WTC11 (cell line): ENCODE data around the gene GIPC3. TPM values are rescaled to one million over a fixed set of nuclear protein-coding genes. Genes with fewer than 3 reads are reported as not detected.

ENCODE experiments used
- ATAC-seq: fragments of 200-7000 bp; cut with Tn5 transposase; 2 replicates; pipeline ENCODE4 v1.10.0; 2021; ENCODE audit warnings: mild to moderate bottlenecking, moderate library complexity
- CTCF ChIA-PET: fragments of 300-600 bp; sonication (Branson Sonifier 250); formaldehyde crosslinking; loops from one replicate; lab custom pipeline; 2021; ENCODE audit warnings: antibody characterized with exemption; lab: Charles Lee
- POLR2A ChIA-PET: fragments of 350-600 bp; sonication (Branson Sonifier 250); formaldehyde crosslinking; loops from one replicate; lab custom pipeline; 2021; ENCODE audit warnings: antibody characterized with exemption; lab: Charles Lee
- DNase-seq: peaks from one replicate; pipeline ENCODE4 v3.0.0; 2021; ENCODE audit warnings: low spot score
- H3K27ac Mint-ChIP-seq: 2 replicates; pipeline ENCODE4 v1.8.0; 2021; ENCODE audit warnings: mixed read lengths
- H3K27me3 Mint-ChIP-seq: 2 replicates; pipeline ENCODE4 v1.8.0; 2021; ENCODE audit warnings: low read depth, mild to moderate bottlenecking, moderate library complexity, mixed read lengths
- H3K36me3 Mint-ChIP-seq: 2 replicates; pipeline ENCODE4 v1.8.0; 2021; ENCODE audit warnings: mixed read lengths
- H3K4me1 Mint-ChIP-seq: 2 replicates; pipeline ENCODE4 v1.8.0; 2022; ENCODE audit warnings: mixed read lengths
- H3K4me3 Mint-ChIP-seq: 2 replicates; pipeline ENCODE4 v1.8.0; 2021; ENCODE audit warnings: mild to moderate bottlenecking, moderate library complexity, mixed read lengths
- H3K9me3 Mint-ChIP-seq: 2 replicates; pipeline ENCODE4 v1.8.0; 2021; ENCODE audit warnings: mixed read lengths
- AR ChIP-seq: fragments of 250-450 bp; sonication (Bioruptor Pico); IDR thresholded peaks from 2 replicates; pipeline ENCODE4 v1.9.0; 2021; ENCODE audit warnings: mild to moderate bottlenecking
- ATF1 ChIP-seq: sonication (generic); formaldehyde crosslinking; IDR thresholded peaks from 2 replicates; pipeline ENCODE4 v1.8.1; 2023; ENCODE audit warnings: mild to moderate bottlenecking, moderate library complexity, missing genetic modification reagents
- ATF6 ChIP-seq: sonication (generic); formaldehyde crosslinking; IDR thresholded peaks from 2 replicates; pipeline ENCODE4 v1.8.1; 2023; ENCODE audit warnings: mild to moderate bottlenecking, missing genetic modification reagents
- CTCF ChIP-seq: fragments of 200-600 bp; IDR thresholded peaks from 2 replicates; pipeline ENCODE4 v1.8.0; 2022; ENCODE audit warnings: antibody characterized with exemption
- ELF4 ChIP-seq: sonication (generic); formaldehyde crosslinking; IDR thresholded peaks from 2 replicates; pipeline ENCODE4 v1.8.1; 2022; ENCODE audit warnings: low read depth, mild to moderate bottlenecking, moderate library complexity, missing genetic modification reagents
- ESRRA ChIP-seq: sonication (generic); formaldehyde crosslinking; IDR thresholded peaks from 2 replicates; pipeline ENCODE4 v1.8.1; 2022; ENCODE audit warnings: mild to moderate bottlenecking, missing genetic modification reagents, borderline replicate concordance
- FOXK1 ChIP-seq: sonication (generic); formaldehyde crosslinking; IDR thresholded peaks from 2 replicates; pipeline ENCODE4 v1.8.0; 2022; ENCODE audit warnings: mild to moderate bottlenecking, moderate library complexity, missing genetic modification reagents
- FOXP1 ChIP-seq: sonication (generic); formaldehyde crosslinking; IDR thresholded peaks from 2 replicates; pipeline ENCODE4 v1.8.0; 2022; ENCODE audit warnings: missing genetic modification reagents, mild to moderate bottlenecking, moderate library complexity, borderline replicate concordance
- FOXP4 ChIP-seq: sonication (generic); formaldehyde crosslinking; IDR thresholded peaks from 2 replicates; pipeline ENCODE4 v1.8.0; 2022; ENCODE audit warnings: mild to moderate bottlenecking, missing genetic modification reagents
- GABPB1 ChIP-seq: sonication (generic); formaldehyde crosslinking; IDR thresholded peaks from 2 replicates; pipeline ENCODE4 v1.8.1; 2023; ENCODE audit warnings: mild to moderate bottlenecking, missing genetic modification reagents
- GTF2I ChIP-seq: fragments of 250-450 bp; sonication (Bioruptor Pico); conservative IDR thresholded peaks from 2 replicates; pipeline ENCODE4 v1.4.0; 2021; ENCODE audit warnings: mild to moderate bottlenecking
- IRF2 ChIP-seq: sonication (generic); formaldehyde crosslinking; IDR thresholded peaks from 2 replicates; pipeline ENCODE4 v1.8.0; 2022; ENCODE audit warnings: low read depth, missing genetic modification reagents, borderline replicate concordance
- JUN ChIP-seq: sonication (generic); formaldehyde crosslinking; IDR thresholded peaks from 2 replicates; pipeline ENCODE4 v1.8.0; 2023; ENCODE audit warnings: mild to moderate bottlenecking, missing genetic modification reagents
- MAX ChIP-seq: sonication (generic); formaldehyde crosslinking; IDR thresholded peaks from 2 replicates; pipeline ENCODE4 v1.8.0; 2022; ENCODE audit warnings: mild to moderate bottlenecking, missing genetic modification reagents
- NFATC4 ChIP-seq: fragments of 250-450 bp; sonication (Bioruptor Pico); IDR thresholded peaks from 2 replicates; pipeline ENCODE4 v1.9.0; 2021; ENCODE audit warnings: mild to moderate bottlenecking
- NR1H2 ChIP-seq: sonication (generic); formaldehyde crosslinking; IDR thresholded peaks from 2 replicates; pipeline ENCODE4 v1.9.0; 2021; ENCODE audit warnings: mild to moderate bottlenecking, moderate library complexity, missing genetic modification reagents
- PREB ChIP-seq: sonication (generic); formaldehyde crosslinking; IDR thresholded peaks from 2 replicates; pipeline ENCODE4 v1.8.1; 2022; ENCODE audit warnings: mild to moderate bottlenecking, missing genetic modification reagents, moderate library complexity, borderline replicate concordance
- RELA ChIP-seq: sonication (generic); formaldehyde crosslinking; IDR thresholded peaks from 2 replicates; pipeline ENCODE4 v1.8.1; 2022; ENCODE audit warnings: missing genetic modification reagents, mild to moderate bottlenecking, borderline replicate concordance
- SOX15 ChIP-seq: fragments of 250-450 bp; sonication (Bioruptor Pico); IDR thresholded peaks from 2 replicates; pipeline ENCODE4 v1.9.0; 2021; ENCODE audit warnings: mild to moderate bottlenecking
- SP1 ChIP-seq: sonication (generic); formaldehyde crosslinking; conservative IDR thresholded peaks from 2 replicates; pipeline ENCODE4 v1.8.1; 2022; ENCODE audit warnings: missing genetic modification reagents
- STAT6 ChIP-seq: sonication (generic); formaldehyde crosslinking; conservative IDR thresholded peaks from 2 replicates; pipeline ENCODE4 v1.8.1; 2023; ENCODE audit warnings: mild to moderate bottlenecking, low read depth, missing genetic modification reagents, moderate library complexity
- ZNF232 ChIP-seq: sonication (generic); formaldehyde crosslinking; IDR thresholded peaks from 2 replicates; pipeline ENCODE4 v1.8.0; 2022; ENCODE audit warnings: mild to moderate bottlenecking, missing genetic modification reagents
- ZNF396 ChIP-seq: fragments of 250-450 bp; sonication (Bioruptor Pico); IDR thresholded peaks from 2 replicates; pipeline ENCODE4 v1.8.0; 2021; ENCODE audit warnings: mild to moderate bottlenecking, moderate library complexity, borderline replicate concordance
- total RNA-seq: library from RNA; stranded (reverse); gene quantifications from 3 replicates; pipeline ENCODE4 v1.2.3, GENCODE V29; 2021

GIPC3 gene
- total RNA-seq, 1 experiment from 2014 or later = 1.0 TPM

GRCh38 chr19:3625996-3626472 is 40.8 kb downstream of the GIPC3 start (continued):
- TF ChIP-seq CTCF (no peak), ZNF396 (CRISPR knock-in tag) (no peak), NFATC4 (no peak), GTF2I (CRISPR knock-in tag) (no peak), ELF4 (no peak), FOXK1 (CRISPR knock-in tag) (no peak), AR (no peak), SP1 (CRISPR knock-in tag) (no peak), SOX15 (no peak), ZNF232 (no peak), ATF1 (CRISPR knock-in tag) (no peak), STAT6 (no peak)

GRCh38 chr19:3626473-3627350 is 41.4 kb downstream of the GIPC3 start, which contains the start of gene CACTIN:
CACTIN (minus strand) TSS chr19:3626790; CDS start chr19:3626762, 28 bp downstream.
- peak; percentile 98 for ATAC-seq
- no peaks in the 10 kb centered on the region for H3K9me3 Mint-ChIP-seq
- H3K27ac Mint-ChIP-seq = peak within 1 kb of the TSS; percentile 95
- H3K4me3 Mint-ChIP-seq = peak within 1 kb of the TSS; percentile 98
- peaks cover 5% of the 10 kb centered on the region for H3K4me1 Mint-ChIP-seq
- CTCF ChIA-PET = interaction anchor here (1.0 to 1.1 kb wide), 2 partner anchors 9 to 27 kb away, joined by 3 to 5 read pairs; no protein-coding TSS in a partner anchor
- POLR2A ChIA-PET = no interaction called here
- peak; percentile 99 for DNase-seq
- peaks cover 5% of the 10 kb centered on the region for H3K36me3 Mint-ChIP-seq
- no peaks in the 10 kb centered on the region for H3K27me3 Mint-ChIP-seq
- no peak for TF ChIP-seq IRF2 (CRISPR knock-in tag)
- TF ChIP-seq FOXP1 (CRISPR knock-in tag) = peak; percentile 85
- TF ChIP-seq PREB (CRISPR knock-in tag) = 0 out of 2 replicates have a peak, but pooled peaks have one; percentile 53
- peak; percentile 89; the same call in 1 of the 2 replicates for TF ChIP-seq ESRRA
- peak; percentile 46; the same call in 1 of the 2 replicates for TF ChIP-seq FOXP4
- TF ChIP-seq SP1 (CRISPR knock-in tag) = peak; percentile 100
- TF ChIP-seq MAX (CRISPR knock-in tag) = peak; percentile 80
- peak; percentile 74; the same call in 1 of the 2 replicates for TF ChIP-seq JUN (CRISPR knock-in tag)
- TF ChIP-seq NR1H2 = no peak
- peak; percentile 63 for TF ChIP-seq GABPB1 (CRISPR knock-in tag)
- TF ChIP-seq ATF6 (CRISPR knock-in tag) = no peak
- peak; percentile 86; the same call in 1 of the 2 replicates for TF ChIP-seq RELA (CRISPR knock-in tag)
